GM18507 (cell line): ENCODE results near the gene PLCB4.

Experiments used
- DNase-seq: peaks from one replicate; pipeline ENCODE4 v3.0.0; 2011; ENCODE audit warnings: low read depth; ENCODE audit not compliant: insufficient read length; ENCODE audit errors: extremely low spot score
- FAIRE-seq: peaks from 2 replicates; lab custom pipeline; 2011; peaks lifted over from hg19 to GRCh38; lab: Jason Lieb, UNC

Gene PLCB4

DNA sequence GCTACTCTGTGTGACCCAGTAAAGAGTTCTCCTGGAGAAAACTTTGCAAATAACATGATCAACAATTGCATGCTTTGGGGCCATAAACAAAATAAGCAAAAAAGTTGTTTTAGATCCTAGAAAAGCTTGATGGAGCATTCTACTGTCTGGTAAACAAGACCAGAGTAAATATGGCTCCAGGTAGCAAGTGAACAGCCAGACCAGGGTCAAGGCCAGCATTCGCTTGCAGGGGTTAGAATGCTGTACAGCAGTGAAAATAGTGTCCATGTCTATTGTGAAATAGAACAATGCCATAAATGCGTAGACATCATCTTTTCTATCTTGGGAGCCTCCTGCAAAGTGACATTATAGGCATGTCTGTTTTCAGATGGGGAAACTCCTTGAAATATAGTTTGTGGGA, 216.7 kb downstream of the PLCB4 start:
- FAIRE-seq (no peak), DNase-seq (no peak)

DNA sequence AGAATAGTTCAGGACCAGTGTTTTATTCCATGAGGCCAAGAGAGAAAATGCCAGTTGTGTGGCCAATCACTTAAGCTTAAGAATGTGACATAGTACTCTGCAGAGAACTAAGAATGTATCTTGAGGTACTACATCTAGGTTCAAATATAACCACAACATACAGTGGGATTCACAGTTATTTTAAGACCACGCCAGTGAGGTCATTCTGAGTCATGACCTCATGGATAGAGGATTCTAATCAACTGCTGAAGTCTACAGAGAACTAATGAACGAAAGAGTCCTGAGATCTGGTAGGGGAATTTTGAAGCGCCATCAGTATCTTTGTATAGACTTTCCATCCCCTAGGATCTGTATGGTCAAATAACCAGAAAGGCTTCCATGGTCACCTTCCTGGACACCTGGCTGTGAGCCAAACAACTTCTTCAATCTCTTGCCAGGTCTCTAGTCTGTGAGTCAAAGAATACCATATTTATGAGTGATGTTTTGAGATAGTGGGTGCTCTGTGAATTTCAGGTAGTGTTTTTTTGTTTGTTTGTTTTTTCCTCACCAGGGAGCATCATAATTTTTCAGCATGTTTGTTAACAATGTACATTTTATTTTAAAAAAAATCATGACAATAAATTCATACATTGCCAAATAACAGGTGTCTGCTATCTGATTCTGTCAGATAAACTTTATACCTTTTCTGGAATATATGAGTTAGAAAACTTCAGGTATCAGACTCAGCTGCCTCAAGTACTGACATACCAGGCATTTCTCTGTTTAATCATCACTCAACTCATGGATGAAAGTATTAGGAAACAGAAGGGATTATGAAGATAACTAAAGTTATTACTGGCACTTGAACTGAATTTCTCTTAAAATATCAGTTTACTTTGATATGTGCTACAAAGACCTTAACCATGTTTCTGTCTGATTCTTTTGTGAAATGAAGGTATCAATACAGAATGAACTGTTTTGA, 217.9 kb downstream of the PLCB4 start:
- DNase-seq: no peak
- FAIRE-seq: no peak

DNA sequence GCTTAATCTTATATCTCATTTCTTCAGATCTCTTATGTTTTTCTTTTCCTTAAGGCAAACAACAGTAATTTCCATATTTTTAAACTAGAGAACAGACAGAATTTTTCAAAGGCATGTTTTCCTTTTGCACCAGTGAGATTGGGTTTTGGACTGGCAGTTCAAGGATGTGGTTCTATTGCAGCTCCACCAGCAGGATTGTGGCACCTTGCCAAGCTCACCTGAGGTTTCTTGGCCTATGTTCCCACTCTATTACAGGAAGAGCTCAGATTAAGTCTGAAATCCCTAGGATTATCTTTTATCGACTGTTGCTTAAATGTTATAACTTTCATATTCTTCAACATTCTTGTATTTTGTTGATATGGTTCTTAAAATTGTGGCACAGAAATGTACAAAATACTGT, 218.9 kb downstream of the PLCB4 start:
- DNase-seq (no peak), FAIRE-seq (no peak)

DNA sequence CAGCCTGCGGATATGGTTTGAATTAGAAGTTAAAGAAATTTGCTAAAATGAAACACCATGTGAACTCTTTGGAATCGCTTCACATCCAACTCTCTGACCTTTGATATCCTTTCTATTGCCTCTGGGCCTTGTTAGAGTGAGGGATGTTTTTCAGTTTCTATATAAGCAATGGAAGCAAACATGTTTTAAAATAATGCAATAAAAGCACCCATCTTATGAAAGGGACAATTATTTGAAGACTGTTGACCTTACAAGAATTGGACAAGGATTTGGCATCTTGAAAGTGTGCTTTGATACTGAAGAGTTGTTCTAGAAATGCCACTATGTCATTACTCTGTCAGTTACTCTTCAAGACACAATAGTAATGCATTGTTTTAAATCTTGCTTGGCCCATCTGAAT, 221.4 kb downstream of the PLCB4 start:
- DNase-seq (no peak), FAIRE-seq (no peak)

DNA sequence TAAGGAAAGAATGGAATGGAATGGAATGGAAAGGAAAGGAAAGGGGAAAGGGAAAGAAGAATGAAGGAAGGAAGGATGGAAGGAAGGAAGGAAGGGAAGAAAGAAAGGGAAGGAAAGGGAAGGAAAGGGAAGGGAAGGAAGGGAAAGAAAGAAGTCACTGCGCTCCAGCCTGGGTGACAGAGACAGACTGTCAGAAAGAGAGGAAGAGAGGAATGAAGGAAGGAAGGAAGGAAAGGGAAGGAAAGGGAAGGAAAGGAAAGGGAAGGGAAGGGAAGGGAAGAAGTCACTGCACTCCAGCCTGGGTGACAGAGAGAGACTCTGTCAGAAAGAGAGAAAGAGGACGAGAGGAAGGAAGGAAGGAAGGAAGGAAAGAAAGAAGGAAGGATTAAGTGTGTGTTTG, 224.3 kb downstream of the PLCB4 start:
- no peak for FAIRE-seq
- no peak for DNase-seq

DNA sequence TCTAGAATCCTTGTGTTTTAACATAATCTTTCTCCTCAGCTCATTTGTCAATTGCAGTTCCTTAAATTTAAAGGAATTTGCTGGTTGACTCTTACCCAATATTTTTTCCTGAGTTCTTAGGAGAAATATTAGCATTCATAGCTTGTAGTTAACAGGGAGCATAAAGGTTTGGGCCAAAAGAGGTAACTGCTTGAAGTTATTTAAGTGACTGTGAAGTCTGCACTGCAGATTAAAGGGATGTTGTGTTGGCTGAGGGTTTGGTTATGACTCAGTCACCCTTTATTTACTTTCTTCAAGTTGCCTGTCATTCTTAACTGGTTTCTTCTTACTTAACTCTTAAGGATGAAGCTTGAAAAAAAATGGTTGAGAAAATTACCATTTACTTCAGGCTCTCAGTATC, 225.2 kb downstream of the PLCB4 start:
- DNase-seq (no peak), FAIRE-seq (no peak)

DNA sequence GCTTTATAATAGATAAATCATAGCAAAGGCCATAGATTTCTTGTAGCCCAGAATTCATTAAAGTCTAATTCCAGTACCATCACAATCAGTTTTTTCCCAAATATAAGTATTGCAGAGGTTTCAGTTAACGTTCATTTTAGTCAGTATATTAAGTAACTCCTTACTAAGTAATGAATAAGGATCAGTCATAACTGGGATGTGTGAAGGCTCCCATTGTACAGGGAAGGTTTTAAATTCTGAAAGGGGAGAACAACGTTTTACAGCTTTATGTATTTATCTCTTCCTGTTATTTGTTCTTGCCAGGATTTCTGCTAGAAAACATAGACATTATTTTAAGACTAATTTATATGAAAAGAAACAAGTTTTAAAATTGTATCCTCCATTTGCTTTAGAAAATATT, 230.0 kb downstream of the PLCB4 start:
- DNase-seq (no peak), FAIRE-seq (no peak)

DNA sequence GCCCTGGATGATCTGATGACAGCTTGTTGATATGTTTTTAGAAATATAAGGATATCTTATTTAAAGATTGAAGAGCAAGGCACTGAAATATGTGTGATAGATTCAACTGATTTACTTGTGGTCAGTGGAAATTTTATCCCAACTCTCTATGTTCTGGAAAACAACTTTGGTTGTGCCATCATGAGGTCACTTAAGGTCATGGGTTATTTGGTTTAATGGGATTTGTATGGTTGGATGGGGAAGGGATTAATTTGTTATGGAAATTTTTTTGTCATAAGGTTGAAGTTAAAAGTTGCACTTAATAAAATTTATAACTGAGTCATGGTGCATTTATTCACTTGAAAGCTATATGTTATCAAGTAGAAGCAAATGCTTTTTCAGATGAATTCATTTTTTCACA, 231.2 kb downstream of the PLCB4 start:
- no peak for DNase-seq
- FAIRE-seq: no peak

DNA sequence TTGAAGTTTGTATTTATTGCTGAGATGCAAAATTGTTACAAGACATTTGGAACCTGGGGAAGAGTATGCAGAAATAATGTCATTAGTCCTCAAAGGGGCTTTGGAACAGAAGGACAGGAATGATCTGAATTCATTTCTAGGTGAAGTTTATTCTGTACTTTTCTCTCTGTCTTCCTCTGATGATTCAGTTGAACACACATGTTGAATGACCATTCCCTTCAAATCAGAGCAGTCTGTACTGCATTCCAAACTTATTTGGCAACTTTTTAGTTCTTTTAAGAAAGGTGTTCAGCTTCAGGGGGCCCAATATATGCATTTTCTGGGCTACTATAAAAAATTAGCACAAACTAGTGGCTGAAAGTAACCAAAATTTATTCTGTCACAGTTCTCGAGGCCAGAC, 231.6 kb downstream of the PLCB4 start:
- no peak for DNase-seq
- no peak for FAIRE-seq

DNA sequence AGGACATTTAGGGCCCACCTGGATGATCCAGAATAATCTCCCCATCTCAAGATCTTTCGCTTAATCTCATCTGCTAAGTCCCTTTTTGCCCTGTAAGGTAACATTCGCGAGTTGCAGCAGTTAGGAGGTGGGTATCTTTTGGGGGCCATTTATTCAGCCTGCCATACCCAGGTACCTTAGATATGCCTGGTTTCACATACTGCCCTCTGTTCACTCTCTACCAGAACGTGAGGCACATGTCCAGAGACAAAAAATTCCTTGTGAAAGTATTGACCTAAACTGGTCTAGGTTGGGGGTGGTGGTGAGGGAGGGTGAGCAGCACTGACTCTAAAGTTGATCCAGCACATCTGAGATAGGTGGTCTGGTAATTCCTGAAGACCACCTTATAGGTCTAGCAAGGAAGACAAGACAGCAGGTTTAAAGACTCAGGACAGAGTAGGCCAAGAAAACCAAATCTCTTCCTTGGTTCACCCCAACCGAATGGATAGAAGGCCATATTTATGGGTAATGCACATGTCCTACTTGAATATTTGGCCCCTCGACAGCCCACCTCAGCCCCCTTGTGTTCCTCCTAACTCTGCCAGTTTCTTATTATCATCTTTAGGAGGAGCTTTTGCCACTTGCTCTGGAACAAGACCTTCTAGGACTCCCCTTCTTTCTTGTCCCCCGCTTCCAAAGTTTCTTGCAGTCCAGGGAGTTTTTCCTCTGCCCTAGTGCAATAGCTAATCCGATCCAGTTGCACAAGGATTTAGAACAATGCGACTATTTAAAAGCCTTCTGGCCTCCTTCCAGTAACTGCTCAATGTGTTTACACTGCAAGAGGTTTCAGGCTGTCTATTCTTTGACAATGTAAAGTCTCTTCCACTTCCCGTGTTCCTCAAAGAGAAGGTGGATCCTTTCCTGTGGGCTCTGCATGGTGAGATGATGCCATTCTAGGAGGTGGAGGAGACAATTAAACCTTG, 232.5 kb downstream of the PLCB4 start:
- no peak for DNase-seq
- no peak for FAIRE-seq

DNA sequence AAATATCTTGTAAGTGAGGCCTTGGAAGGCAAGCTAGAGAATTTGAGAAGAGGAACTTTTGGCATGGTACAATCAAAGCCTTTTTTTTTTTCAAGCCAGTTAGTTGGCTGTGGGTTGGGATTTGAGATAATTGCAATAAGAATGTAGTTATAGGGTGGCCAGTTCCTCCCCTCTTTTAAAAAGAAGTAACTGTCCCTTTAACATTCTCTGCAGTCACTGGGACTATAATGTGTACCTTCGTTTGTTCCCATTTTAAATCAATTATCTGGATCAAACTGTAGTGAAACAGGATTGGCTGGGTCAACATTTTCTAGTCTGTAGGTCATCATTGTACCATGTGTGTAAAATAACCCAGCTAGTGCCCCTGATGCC, 233.2 kb downstream of the PLCB4 start:
- no peak for DNase-seq
- no peak for FAIRE-seq

DNA sequence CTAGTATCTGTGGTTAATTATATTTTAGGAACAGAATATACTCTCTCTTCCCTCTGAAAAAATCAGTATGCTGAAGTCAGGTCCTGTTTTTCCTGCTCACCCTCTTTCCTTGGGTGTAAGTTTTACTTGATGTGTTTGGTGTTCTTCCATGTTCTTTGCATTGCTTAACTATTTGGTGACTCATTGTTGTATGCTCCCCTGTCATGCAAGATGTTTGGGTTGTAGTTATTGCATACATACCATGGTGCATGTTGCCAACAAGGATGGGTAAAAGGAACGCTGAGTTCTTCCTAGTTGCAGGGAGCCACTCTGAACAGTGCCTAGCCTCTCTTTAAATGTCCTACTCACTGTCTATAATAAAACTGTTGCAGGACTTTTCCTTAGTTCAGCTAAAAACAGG, 237.6 kb downstream of the PLCB4 start:
- FAIRE-seq (no peak), DNase-seq (no peak)

DNA sequence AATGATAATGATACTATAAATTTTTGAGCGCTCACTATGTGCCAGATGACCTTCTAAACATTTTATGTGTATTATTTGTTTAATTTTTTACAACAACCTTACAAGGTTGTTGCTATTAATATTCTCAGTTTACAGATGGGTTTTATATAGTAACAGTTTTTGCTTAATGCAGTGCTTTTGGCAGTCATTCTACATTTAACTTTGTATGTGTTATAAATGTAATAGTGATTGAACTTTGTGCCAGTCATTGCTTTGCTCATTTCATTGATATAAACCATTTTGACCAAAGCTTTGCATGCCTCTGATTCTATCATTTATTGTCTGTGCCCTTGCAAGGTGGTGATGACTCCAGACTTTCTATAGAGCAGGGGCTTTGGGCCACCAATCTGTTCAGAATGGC, 239.2 kb downstream of the PLCB4 start:
- FAIRE-seq (no peak), DNase-seq (no peak)

DNA sequence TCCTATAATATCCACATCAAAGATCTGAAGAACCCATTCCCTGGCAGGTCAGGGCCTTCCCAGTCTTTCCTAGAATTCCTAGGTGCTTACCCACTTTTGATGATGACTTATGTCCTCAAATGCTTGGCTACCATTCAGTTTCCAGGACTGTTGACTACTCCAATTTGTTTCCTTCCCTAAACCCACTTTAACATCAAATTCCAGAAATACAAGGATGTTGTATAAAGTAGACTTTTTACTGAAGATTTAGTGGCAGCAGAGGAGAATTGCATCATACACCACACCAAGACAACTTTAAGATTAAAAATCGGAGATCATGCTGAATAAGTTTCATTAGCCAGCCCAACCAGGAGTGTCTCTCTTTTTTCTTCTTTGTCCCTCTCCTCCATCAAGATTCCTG, 242.2 kb downstream of the PLCB4 start:
- no peak for FAIRE-seq
- DNase-seq: no peak

DNA sequence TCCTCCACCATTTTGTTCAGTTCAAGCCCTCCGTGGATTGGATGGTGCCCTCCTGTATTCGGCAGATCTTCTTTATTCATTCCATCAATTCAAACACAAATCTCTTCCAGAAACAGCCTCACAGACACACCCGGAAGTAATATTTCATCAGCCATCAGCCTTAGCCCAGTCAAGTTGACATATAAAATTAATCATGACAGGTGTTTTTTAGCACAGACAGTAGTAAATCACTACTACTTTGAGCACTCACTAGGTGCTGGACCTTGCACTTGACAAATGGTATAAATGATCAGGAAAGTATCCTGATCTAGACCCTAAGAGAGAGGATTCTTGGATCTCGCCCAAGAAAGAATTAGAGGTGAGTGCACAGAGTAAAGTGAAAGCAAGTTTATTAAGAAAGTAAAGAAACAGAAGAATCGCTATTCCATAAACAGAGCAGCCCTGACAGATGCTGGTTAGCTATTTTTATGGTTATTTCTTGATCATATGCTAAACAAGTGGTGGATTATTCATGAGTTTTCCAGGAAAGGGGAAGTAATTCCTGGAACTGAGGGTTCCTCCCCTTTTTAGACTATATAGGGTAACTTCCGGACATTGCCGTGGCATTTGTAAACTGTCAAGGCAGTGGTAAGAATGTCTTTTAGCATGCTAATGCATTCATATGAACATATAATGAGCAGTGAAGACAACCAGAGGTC, 250.9 kb downstream of the PLCB4 start:
- DNase-seq (no peak), FAIRE-seq (no peak)

DNA sequence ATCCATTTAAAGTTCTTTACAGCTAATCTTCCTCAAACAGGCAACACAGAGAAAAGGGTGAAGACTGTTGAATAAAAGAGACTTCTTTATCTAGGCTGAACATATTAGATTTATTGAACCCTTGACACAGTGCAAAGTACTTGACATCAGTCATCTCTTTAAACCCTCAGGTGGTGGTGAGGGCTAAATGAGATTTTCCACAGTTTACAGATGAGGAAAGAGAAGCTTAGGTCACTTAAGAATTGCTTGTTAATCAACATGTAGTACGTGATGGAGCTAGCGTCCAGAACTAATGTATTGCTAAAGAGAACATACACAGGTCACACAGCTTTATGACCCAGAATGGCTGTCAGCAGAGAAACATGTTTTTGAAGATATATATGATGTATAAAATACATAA, 252.1 kb downstream of the PLCB4 start:
- DNase-seq: no peak
- no peak for FAIRE-seq

DNA sequence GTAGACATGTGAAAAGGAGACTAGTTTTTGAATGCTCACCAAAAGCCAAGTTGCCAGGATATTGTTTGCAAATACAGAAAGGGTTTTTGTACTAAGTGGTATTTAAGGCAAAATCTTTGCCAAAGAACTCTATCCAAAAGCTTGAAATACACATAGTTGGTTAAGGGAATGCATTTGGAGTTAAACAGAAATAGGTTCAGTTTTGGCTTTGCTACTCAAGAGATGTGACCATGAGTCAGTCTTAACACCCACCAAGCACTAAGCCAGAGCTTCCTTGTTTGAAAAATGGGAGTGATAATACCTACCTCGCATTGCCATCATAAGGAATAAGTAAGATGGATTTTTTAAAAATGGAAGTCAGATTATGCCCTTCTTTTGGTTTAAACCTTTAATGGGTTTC, 253.8 kb downstream of the PLCB4 start:
- DNase-seq (no peak), FAIRE-seq (no peak)

DNA sequence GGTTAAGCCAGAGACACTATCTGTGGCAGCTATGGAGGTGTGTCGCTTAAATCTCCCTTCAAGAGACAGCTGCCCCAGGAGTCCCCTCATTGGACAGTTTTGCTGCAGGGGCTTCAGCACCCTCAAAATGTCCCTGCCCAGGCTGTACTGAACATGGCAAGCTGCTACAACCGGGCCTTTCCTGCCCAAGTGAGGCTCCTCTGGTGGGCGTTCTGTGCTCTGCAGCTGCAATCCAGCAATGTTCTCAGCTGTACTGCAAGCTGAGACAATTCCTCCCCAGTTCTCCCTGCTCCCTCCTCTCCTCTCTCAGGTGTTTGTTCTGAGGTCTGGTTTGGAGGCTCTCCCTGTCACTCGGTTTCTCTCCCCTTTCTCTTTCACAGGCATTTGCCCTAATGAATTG, 254.7 kb downstream of the PLCB4 start:
- FAIRE-seq (no peak), DNase-seq (no peak)

DNA sequence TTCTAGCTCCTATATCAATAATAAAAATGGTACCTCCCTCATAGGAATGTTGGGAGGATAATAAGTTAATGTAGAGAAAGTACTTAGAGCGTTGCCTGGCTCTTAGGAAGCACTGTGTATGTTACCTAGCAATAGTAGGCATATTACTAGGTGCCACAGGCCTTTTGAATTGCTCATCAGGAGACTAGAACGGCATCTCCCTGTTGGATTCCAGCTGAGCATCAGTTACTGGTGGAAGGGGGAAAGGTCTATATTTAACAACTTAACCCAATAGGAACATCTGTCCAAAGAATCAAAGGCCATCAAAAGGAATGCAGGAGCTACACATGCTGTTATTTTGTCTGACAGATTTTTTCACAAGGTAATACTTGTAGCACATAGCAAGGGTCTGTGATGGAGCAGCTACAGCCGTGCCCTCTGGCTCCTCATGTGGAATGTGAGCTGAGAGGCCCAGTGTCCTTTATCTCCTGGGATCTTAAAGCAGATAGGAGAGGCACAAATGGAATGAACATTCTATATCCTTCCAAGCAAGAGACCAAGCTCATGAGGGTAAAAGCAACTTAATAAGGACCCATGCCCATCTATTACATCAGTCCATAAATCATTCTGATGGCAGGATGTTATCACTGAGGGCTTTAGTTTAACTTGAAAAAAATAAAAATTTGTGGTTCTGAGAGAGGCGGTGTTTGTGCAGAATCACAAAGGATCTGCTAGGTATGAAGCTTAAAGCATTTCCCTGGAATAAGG, 260.6 kb downstream of the PLCB4 start:
- DNase-seq: no peak
- FAIRE-seq: no peak
